HUES64 (cell line): ENCODE data around the gene ZSCAN5B. TPM values are rescaled to one million over a fixed set of nuclear protein-coding genes. Genes with fewer than 3 reads are reported as not detected.
A peak's percentile ranks its signal among the peaks of the same experiment; 100 is the strongest.
"Not testable (repeated sequence)": the region's sequence is repeated elsewhere in the genome, so short reads cannot be mapped to it uniquely, and the experiment has no call there.

ENCODE experiments used
- H3K27ac ChIP-seq: 2 replicates; pipeline ENCODE4 v1.7.0; 2013; ENCODE audit warnings: low read depth, low read length, inconsistent platforms
- H3K27me3 ChIP-seq: 2 replicates; pipeline ENCODE4 v1.6.1; 2013; ENCODE audit warnings: mild to moderate bottlenecking, low read length; ENCODE audit not compliant: insufficient read depth
- H3K36me3 ChIP-seq: 2 replicates; pipeline ENCODE4 v1.6.1; 2013; ENCODE audit warnings: mild to moderate bottlenecking, low read length; ENCODE audit not compliant: insufficient read depth
- H3K4me1 ChIP-seq: 2 replicates; pipeline ENCODE4 v1.6.1; 2013; ENCODE audit warnings: mild to moderate bottlenecking, low read length, moderate library complexity; ENCODE audit not compliant: insufficient read depth
- H3K4me3 ChIP-seq: 2 replicates; pipeline ENCODE4 v1.5.1; 2013; ENCODE audit warnings: mild to moderate bottlenecking, low read length, moderate library complexity
- H3K9ac ChIP-seq: 2 replicates; pipeline ENCODE4 v1.6.1; 2013; ENCODE audit warnings: mild to moderate bottlenecking, low read depth, low read length
- H3K9me3 ChIP-seq: 2 replicates; pipeline ENCODE4 v1.6.1; 2013; ENCODE audit warnings: low read depth, low read length; ENCODE audit not compliant: insufficient read depth
- WGBS: fragments of 150-250, 120-280 bp; methylation state at CpG from one replicate; pipeline ENCODE4 v1.1.7; 2013; ENCODE audit warnings: missing lambda C conversion rate; 5-methylcytosine and 5-hydroxymethylcytosine counted together
- polyA plus RNA-seq, 2 experiments: library from polyadenylated mRNA; stranded (reverse); fragments of 50-300 nt; gene quantifications; one replicate each; pipeline ENCODE4 v1.2.3, GENCODE V29; 2013

Gene ZSCAN5B, protein sequence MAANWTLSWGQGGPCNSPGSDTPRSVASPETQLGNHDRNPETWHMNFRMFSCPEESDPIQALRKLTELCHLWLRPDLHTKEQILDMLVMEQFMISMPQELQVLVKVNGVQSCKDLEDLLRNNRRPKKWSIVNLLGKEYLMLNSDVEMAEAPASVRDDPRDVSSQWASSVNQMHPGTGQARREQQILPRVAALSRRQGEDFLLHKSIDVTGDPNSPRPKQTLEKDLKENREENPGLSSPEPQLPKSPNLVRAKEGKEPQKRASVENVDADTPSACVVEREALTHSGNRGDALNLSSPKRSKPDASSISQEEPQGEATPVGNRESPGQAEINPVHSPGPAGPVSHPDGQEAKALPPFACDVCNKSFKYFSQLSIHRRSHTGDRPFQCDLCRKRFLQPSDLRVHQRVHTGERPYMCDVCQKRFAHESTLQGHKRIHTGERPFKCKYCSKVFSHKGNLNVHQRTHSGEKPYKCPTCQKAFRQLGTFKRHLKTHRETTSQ
- not detected for polyA plus RNA-seq (2013, experiment 1 of 2)
- polyA plus RNA-seq (2013, experiment 2 of 2), result not detected

- not testable (repeated sequence) for H3K9me3 ChIP-seq, H3K27ac ChIP-seq, H3K9ac ChIP-seq, H3K4me3 ChIP-seq, H3K27me3 ChIP-seq, H3K4me1 ChIP-seq, H3K36me3 ChIP-seq
- WGBS, result 93% methylated on average over 23 of the region's 23 CpGs
Observed at GRCh38 chr19:56197646-56198045, at the start of gene ZSCAN5B. Gene ZSCAN5B (minus strand): TSS chr19:56197783. CDS start chr19:56193052, 4,731 bp downstream.

DNA sequence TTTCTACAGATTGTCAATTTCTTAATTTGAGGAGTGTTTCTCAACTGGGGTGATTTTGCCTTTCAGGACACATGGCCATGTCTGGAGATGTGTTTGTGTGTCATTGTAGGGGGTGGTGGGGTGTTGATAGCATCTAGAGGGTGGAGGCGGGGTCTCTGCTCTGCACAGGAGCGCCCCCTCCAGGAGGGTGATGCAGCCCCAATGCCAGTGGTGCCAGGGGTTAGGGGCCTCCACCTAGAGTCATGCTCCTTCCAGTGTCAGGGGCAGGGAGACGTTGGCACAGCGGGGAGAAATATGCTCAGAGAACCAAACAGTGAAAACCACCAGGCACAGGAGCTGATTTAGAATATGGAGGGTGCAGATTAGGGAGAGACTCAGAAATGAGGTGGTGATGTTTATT is 48.2 kb upstream of the ZSCAN5B start:
- not testable (repeated sequence) for H3K27me3 ChIP-seq, H3K9ac ChIP-seq, H3K36me3 ChIP-seq, H3K9me3 ChIP-seq, H3K4me3 ChIP-seq, H3K27ac ChIP-seq, H3K4me1 ChIP-seq
- WGBS, result 80% methylated on average over 4 of the region's 4 CpGs

- Histone ChIP-seq H3K4me3 (no peak overlapping the region), H3K27me3 (no peaks in the 10 kb centered on the region), H3K9me3 (no peaks in the 10 kb centered on the region), H3K4me1 (no peaks in the 10 kb centered on the region), H3K27ac (no peak overlapping the region), H3K36me3 (no peaks in the 10 kb centered on the region), H3K9ac (no peak overlapping the region)
- 89% methylated on average over 7 of the region's 7 CpGs for WGBS
Observed at GRCh38 chr19:56245121-56245740, 47.6 kb upstream of the ZSCAN5B start.

GRCh38 chr19:56223481-56223880 is 25.9 kb upstream of the ZSCAN5B start:
- 90% methylated on average over 9 of the region's 9 CpGs for WGBS
- H3K36me3 ChIP-seq, result no peaks in the 10 kb centered on the region
- H3K4me3 ChIP-seq, result no peak overlapping the region
- H3K27me3 ChIP-seq, result no peaks in the 10 kb centered on the region
- H3K9me3 ChIP-seq, result no peaks in the 10 kb centered on the region
- no peak overlapping the region for H3K27ac ChIP-seq
- H3K4me1 ChIP-seq, result no peaks in the 10 kb centered on the region
- no peak overlapping the region for H3K9ac ChIP-seq

DNA sequence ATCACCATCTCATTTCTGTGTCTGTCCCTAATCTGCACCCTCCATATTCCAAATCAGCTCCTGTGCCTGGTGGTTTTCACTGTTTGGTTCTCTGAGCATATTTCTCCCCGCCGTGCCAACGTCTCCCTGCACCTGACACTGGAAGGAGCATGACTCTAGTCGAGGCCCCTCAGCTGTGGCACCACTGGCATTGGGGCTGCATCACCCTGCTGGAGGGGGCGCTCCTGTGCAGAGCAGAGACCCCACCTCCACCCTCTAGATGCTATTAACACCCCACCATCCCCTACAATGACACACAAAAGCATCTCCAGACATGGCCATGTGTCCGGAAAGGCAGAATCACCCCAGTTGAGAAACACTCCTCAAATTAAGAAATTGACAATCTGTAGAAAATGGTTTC is 25.3 kb upstream of the ZSCAN5B start:
- WGBS, result 80% methylated on average over 6 of the region's 6 CpGs
- Histone ChIP-seq H3K9me3 (no peaks in the 10 kb centered on the region), H3K27ac (no peak overlapping the region), H3K36me3 (no peaks in the 10 kb centered on the region), H3K9ac (no peak overlapping the region), H3K27me3 (no peaks in the 10 kb centered on the region), H3K4me3 (no peak overlapping the region), H3K4me1 (no peaks in the 10 kb centered on the region)

DNA sequence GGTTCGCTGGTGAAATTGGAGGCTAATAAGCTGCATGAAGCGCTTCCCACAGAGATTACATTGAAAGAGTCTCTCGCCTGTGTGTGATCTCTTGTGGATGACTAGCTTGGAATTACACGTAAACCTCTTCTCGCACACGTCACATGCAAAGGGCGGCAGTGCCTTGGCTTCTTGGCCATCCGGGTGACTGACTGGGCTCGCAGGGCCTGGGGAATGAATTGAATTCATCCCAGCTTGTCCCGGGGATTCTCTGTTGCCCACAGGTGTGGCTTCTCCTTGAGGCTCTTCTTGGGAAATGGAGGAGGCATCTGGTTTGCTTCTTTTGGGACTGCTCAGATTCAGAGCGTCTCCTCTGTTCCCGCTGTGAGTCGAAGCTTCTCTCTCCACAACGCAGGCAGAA is 24.3 kb upstream of the ZSCAN5B start:
- no peaks in the 10 kb centered on the region for H3K9me3 ChIP-seq
- no peaks in the 10 kb centered on the region; the same call in 1 of the 2 replicates for H3K4me1 ChIP-seq
- no peaks in the 10 kb centered on the region for H3K36me3 ChIP-seq
- H3K27ac ChIP-seq, result no peak overlapping the region
- H3K9ac ChIP-seq, result no peak overlapping the region
- H3K27me3 ChIP-seq, result no peaks in the 10 kb centered on the region
- no peak overlapping the region for H3K4me3 ChIP-seq
- WGBS, result 94% methylated on average over 14 of the region's 14 CpGs

DNA sequence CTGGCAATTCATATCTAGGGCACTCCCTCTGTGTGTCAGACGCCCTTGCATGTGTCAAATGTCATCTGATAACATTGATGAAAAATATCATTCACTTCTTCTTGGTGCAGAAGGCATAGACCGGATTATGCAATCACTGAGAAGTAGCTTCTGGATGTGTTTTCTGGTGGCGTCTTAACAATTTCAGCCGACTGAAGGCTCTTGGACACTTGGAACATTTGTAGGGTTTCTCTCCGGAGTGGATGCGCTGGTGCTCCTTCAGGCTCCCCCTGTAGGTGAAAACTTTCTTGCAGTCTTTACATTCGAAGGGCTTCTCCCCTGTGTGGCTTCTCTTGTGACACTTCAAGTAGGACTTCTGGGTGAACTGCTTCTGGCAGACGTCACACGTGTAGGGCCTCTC is 23.9 kb upstream of the ZSCAN5B start:
- H3K36me3 ChIP-seq, H3K27me3 ChIP-seq, H3K9me3 ChIP-seq, H3K9ac ChIP-seq, H3K4me1 ChIP-seq, H3K4me3 ChIP-seq, H3K27ac ChIP-seq: not testable (repeated sequence)
- 65% methylated on average over 9 of the region's 9 CpGs for WGBS

- H3K4me3 ChIP-seq, result no peak overlapping the region
- no peaks in the 10 kb centered on the region; the same call in 1 of the 2 replicates for H3K4me1 ChIP-seq
- H3K9ac ChIP-seq, result no peak overlapping the region
- H3K27ac ChIP-seq, result no peak overlapping the region
- WGBS, result 89% methylated on average over 10 of the region's 10 CpGs
- H3K36me3 ChIP-seq, result no peaks in the 10 kb centered on the region
- H3K9me3 ChIP-seq, result no peaks in the 10 kb centered on the region
- no peaks in the 10 kb centered on the region for H3K27me3 ChIP-seq
Observed at GRCh38 chr19:56218961-56219360, 21.4 kb upstream of the ZSCAN5B start.

DNA sequence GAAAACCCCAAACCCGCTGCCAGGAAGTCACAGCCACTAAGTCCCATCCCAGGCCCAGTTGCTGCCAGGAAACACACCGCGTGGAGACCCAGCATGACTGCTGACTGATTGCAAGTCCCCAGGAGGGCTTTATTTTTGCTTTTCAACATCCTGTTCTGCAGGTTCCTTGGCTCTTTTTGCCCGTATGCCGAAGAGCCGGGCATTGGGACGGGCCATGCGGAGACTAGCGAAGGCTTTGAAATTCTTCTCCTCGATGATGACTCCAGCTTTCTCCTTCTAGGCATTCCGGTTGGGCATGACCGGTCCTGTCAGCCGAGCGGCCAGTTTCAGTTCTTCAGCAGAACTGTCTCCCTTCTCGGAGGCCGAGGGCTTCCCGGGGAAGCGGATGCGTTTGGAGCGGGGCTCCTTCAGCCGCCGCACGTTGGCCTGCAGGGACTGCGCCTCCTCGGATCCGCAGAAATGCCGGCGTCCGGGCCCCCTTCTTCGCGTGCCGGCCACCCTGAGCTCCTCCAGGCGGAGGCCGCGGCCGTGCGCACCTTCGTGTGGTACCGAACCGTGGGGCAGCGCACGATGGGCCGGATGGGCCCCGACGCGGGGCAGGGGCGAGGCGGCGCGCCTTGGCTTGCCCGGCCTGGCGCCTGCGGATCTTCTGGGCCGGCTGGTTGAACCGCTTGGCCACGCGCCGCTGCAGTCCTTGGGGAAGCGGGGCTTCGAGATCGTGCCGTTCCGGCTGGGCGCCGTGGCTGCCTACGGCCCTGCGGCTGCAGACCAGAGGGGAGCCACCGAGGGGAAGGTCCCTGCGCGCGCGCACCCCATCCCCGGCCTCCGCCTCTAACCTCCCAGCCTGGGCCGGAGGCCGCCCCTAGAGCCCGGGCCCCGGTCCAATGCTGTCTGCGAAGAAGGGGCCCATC is 19.7 kb upstream of the ZSCAN5B start:
- H3K9ac ChIP-seq, result peak overlapping the region; percentile 49
- no peaks in the 10 kb centered on the region; the same call in 1 of the 2 replicates for H3K4me1 ChIP-seq
- 87% methylated on average over 79 of the region's 79 CpGs for WGBS
- H3K9me3 ChIP-seq, result no peaks in the 10 kb centered on the region
- no peaks in the 10 kb centered on the region for H3K36me3 ChIP-seq
- no peak overlapping the region for H3K27ac ChIP-seq
- H3K4me3 ChIP-seq, result peak overlapping the region; percentile 32
- H3K27me3 ChIP-seq, result no peaks in the 10 kb centered on the region

DNA sequence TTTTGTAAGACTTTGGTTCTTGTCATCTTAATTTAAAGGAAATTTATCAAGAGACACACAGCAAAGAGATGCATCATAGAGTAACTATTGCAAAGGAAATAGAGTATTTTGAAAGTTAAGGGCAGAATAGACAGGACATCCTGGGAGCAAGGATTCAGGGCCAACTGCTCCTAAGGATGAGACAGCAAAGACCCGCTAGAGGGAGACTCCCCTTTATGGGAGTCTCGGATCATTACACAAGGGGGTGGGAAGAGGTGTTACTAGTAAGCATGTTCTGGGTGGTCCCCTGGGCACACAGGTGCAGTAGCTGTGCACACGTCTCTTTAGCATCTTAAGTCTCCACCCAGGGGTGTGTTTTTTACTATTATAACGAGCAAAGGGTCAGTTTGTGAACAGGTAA is 14.1 kb upstream of the ZSCAN5B start:
- Histone ChIP-seq H3K27ac (no peak overlapping the region), H3K27me3 (no peaks in the 10 kb centered on the region), H3K9me3 (no peaks in the 10 kb centered on the region), H3K4me3 (no peak overlapping the region), H3K4me1 (no peaks in the 10 kb centered on the region; the same call in 1 of the 2 replicates), H3K36me3 (no peaks in the 10 kb centered on the region), H3K9ac (no peak overlapping the region)
- 84% methylated on average over 4 of the region's 4 CpGs for WGBS

DNA sequence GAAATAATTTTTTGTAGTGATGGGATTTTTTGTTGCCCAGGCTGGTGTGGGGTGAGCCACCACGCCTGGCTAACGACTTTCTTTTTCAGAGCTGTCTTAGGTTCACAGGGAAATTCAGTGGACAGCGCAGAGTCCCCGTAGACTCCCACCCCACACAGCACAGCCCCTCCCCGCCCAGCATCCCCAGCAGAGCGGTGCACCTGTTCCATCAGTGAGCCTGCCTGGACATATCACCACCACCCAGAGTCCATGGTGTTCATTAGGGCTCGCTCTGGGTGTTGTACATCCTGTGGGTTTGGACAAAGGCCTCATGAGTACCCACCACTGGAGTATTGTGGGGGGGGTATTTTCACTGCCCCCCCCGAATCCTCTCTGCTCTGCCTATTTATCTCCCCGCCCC is 12.5 kb upstream of the ZSCAN5B start:
- not testable (repeated sequence) for H3K9ac ChIP-seq, H3K27me3 ChIP-seq, H3K4me1 ChIP-seq, H3K36me3 ChIP-seq, H3K4me3 ChIP-seq, H3K9me3 ChIP-seq, H3K27ac ChIP-seq
- 88% methylated on average over 8 of the region's 9 CpGs for WGBS
